ENCODE results near the gene MFSD6. TPM values are rescaled to one million over a fixed set of nuclear protein-coding genes. Genes with fewer than 3 reads are reported as not detected.

The MFSD6 gene
- total RNA-seq, 4 donors from 2014 or later: 87.1 to 96.6 (median 92.4) TPM

GRCh38 chr2:190511104-190511503, 102.9 kb downstream of the MFSD6 start:
- DNase-seq (ENCODE audit: low spot score in 2 of 2): no peak
- no peaks in the 10 kb centered on the region for H3K27me3 ChIP-seq
- TF ChIP-seq POLR2A (IDR thresholded peaks at IDR 0.05) (no peak), EP300 (IDR thresholded peaks at IDR 0.05) (no peak), CTCF (IDR thresholded peaks at IDR 0.05) (peak; percentile 34 to 65 (median 46))
- H3K9me3 ChIP-seq: no peaks in the 10 kb centered on the region
- no peak overlapping the region for H3K4me3 ChIP-seq
- H3K36me3 ChIP-seq: peaks cover 0 to 10% (median 0%) of the 10 kb centered on the region in 3 donors
- H3K4me1 ChIP-seq: peaks cover 0 to 12% (median 2%) of the 10 kb centered on the region in 4 donors
- no peak overlapping the region for H3K27ac ChIP-seq
- 40 to 42% methylated on average over 2 of the region's 2 CpGs for WGBS, 2 donors

- H3K9me3 ChIP-seq: no peaks in the 10 kb centered on the region
- no peak overlapping the region for H3K27ac ChIP-seq
- TF ChIP-seq POLR2A (IDR thresholded peaks at IDR 0.05) (no peak), EP300 (IDR thresholded peaks at IDR 0.05) (no peak), CTCF (IDR thresholded peaks at IDR 0.05) (no peak)
- H3K36me3 ChIP-seq: peaks cover 0 to 6% (median 0%) of the 10 kb centered on the region in 3 donors
- 55 to 58% methylated on average over 5 of the region's 5 CpGs for WGBS, 2 donors
- no peaks in the 10 kb centered on the region for H3K27me3 ChIP-seq
- no peak overlapping the region for H3K4me3 ChIP-seq
- H3K4me1 ChIP-seq: no peaks in the 10 kb centered on the region
- no peak for DNase-seq (ENCODE audit: low spot score in 2 of 2)
Observed at GRCh38 chr2:190512539-190513095, 104.5 kb downstream of the MFSD6 start.

- TF ChIP-seq POLR2A (IDR thresholded peaks at IDR 0.05): no peak
- TF ChIP-seq CTCF (IDR thresholded peaks at IDR 0.05): no peak
- TF ChIP-seq EP300 (IDR thresholded peaks at IDR 0.05): no peak
- Histone ChIP-seq H3K4me3 (no peak overlapping the region), H3K27me3 (no peaks in the 10 kb centered on the region), H3K4me1 (no peaks in the 10 kb centered on the region), H3K27ac (no peak overlapping the region), H3K36me3 (no peaks in the 10 kb centered on the region), H3K9me3 (no peaks in the 10 kb centered on the region)
- 84 to 87% methylated on average over 2 of the region's 2 CpGs for WGBS, 2 donors
- no peak for DNase-seq (ENCODE audit: low spot score in 2 of 2)
Observed at GRCh38 chr2:190513877-190514276, 105.7 kb downstream of the MFSD6 start.

- TF ChIP-seq EP300 (IDR thresholded peaks at IDR 0.05) (no peak), CTCF (IDR thresholded peaks at IDR 0.05) (no peak), POLR2A (IDR thresholded peaks at IDR 0.05) (no peak)
- no peak for DNase-seq (ENCODE audit: low spot score in 2 of 2)
- Histone ChIP-seq H3K36me3 (no peaks in the 10 kb centered on the region), H3K4me3 (no peak overlapping the region), H3K27me3 (no peaks in the 10 kb centered on the region), H3K9me3 (no peaks in the 10 kb centered on the region), H3K27ac (no peak overlapping the region), H3K4me1 (no peaks in the 10 kb centered on the region)
- WGBS, 2 donors: 93 to 100% methylated on average over 1 of the region's 1 CpG
Observed at GRCh38 chr2:190514676-190515075, 106.5 kb downstream of the MFSD6 start.

- Histone ChIP-seq H3K27ac (no peak overlapping the region), H3K36me3 (no peaks in the 10 kb centered on the region), H3K4me3 (no peak overlapping the region), H3K4me1 (no peaks in the 10 kb centered on the region), H3K9me3 (no peaks in the 10 kb centered on the region), H3K27me3 (no peaks in the 10 kb centered on the region)
- 88 to 90% methylated on average over 1 of the region's 1 CpG for WGBS, 2 donors
- TF ChIP-seq CTCF (IDR thresholded peaks at IDR 0.05): no peak
- TF ChIP-seq POLR2A (IDR thresholded peaks at IDR 0.05): no peak
- no peak for TF ChIP-seq EP300 (IDR thresholded peaks at IDR 0.05)
- DNase-seq (ENCODE audit: low spot score in 2 of 2): no peak
Observed at GRCh38 chr2:190515687-190516086, 107.5 kb downstream of the MFSD6 start.
